HEK293T (cell line): ENCODE measurements around the gene RCAN3.

ENCODE experiments used
- ARNT ChIP-seq: fragments of 450-650 bp; IDR thresholded peaks from 2 replicates; pipeline ENCODE4 v1.6.1; 2017; ENCODE audit warnings: mild to moderate bottlenecking
- BHLHE40 ChIP-seq: fragments of 450-650 bp; IDR thresholded peaks from 2 replicates; pipeline ENCODE4 v1.6.1; 2016; ENCODE audit warnings: mild to moderate bottlenecking, moderate library complexity, borderline replicate concordance
- ELF4 ChIP-seq: fragments of 450-650 bp; IDR thresholded peaks from 2 replicates; pipeline ENCODE4 v1.6.1; 2017; ENCODE audit warnings: antibody characterized with exemption
- FOXK2 ChIP-seq: fragments of 450-650 bp; IDR thresholded peaks from 2 replicates; pipeline ENCODE4 v1.6.1; 2016; ENCODE audit warnings: mild to moderate bottlenecking
- FOXM1 ChIP-seq: fragments of 450-650 bp; IDR thresholded peaks from 2 replicates; pipeline ENCODE4 v1.6.1; 2017; ENCODE audit warnings: mild to moderate bottlenecking, borderline replicate concordance
- HDGF ChIP-seq: fragments of 450-650 bp; IDR thresholded peaks from 2 replicates; pipeline ENCODE4 v1.6.1; 2017; ENCODE audit warnings: antibody characterized with exemption, borderline replicate concordance
- L3MBTL2 ChIP-seq: fragments of 450-650 bp; conservative IDR thresholded peaks from 2 replicates; pipeline ENCODE4 v1.6.1; 2016; ENCODE audit warnings: mild to moderate bottlenecking
- LEF1 ChIP-seq: fragments of 450-650 bp; IDR thresholded peaks from 2 replicates; pipeline ENCODE4 v1.6.1; 2017; ENCODE audit warnings: mild to moderate bottlenecking, borderline replicate concordance
- SUZ12 ChIP-seq: fragments of 450-650 bp; IDR thresholded peaks from 2 replicates; pipeline ENCODE4 v1.6.1; 2016; ENCODE audit warnings: mild to moderate bottlenecking
- ZNF384 ChIP-seq: fragments of 450-650 bp; IDR thresholded peaks from 2 replicates; pipeline ENCODE4 v1.6.1; 2016

- TF ChIP-seq BHLHE40 (no peak), FOXM1 (no peak), ELF4 (no peak), HDGF (no peak), LEF1 (no peak), SUZ12 (no peak), FOXK2 (no peak), L3MBTL2 (no peak), ZNF384 (no peak), ARNT (no peak)
Measured at GRCh38 chr1:24474193-24474592, 28.4 kb upstream of the RCAN3 start.
